A549 (cell line): ENCODE results near the gene TACC2. TPM values are rescaled to one million over a fixed set of nuclear protein-coding genes. Genes with fewer than 3 reads are reported as not detected.
A peak's percentile ranks its signal among the peaks of the same experiment; 100 is the strongest.

Experiments
- ATAC-seq, 2 experiments: fragments of 200-7000 bp in 1 of 2; fragments of >200 bp in 1 of 2; cut with Nextera tagmentation in 1 of 2; cut with Tn5 transposase in 1 of 2; 3 replicates each; pipeline versions ENCODE4 v1.8.0 to v1.9.1; 2018 to 2020; ENCODE audit warnings: mild to moderate bottlenecking in 1 of 2, moderate library complexity in 1 of 2
- CTCF ChIA-PET: fragments of 300-600 bp; sonication (Branson Sonifier 250); formaldehyde crosslinking; extraction: SDS; loops from one replicate; lab custom pipeline; 2021; ENCODE audit warnings: antibody characterized with exemption, inconsistent platforms; lab: Yijun Ruan, JAX
- POLR2A ChIA-PET: fragments of 350-600 bp; formaldehyde crosslinking; extraction: SDS; loops from one replicate; lab custom pipeline; 2021; ENCODE audit warnings: antibody characterized with exemption, inconsistent platforms; lab: Yijun Ruan, JAX
- DNase-seq, 2 experiments: peaks; one replicate each; pipeline versions ENCODE4 v3.0.0 to v3.0.0-alpha.2; 2011 to 2016; ENCODE audit warnings: low read depth in 1 of 2, low spot score in 1 of 2
- FAIRE-seq: peaks from 2 replicates; lab custom pipeline; 2011; peaks lifted over from hg19 to GRCh38; lab: Jason Lieb, UNC
- H3K27ac ChIP-seq, 2 experiments: fragments of >200 bp; sonication (Bioruptor Twin); formaldehyde crosslinking; 3 replicates each; pipeline ENCODE4 v1.5.1; 2016 to 2017
- H3K4me1 ChIP-seq: fragments of >200 bp; sonication (Bioruptor Twin); formaldehyde crosslinking; 3 replicates; pipeline ENCODE4 v1.6.1; 2016
- H3K4me2 ChIP-seq: fragments of >200 bp; sonication (Bioruptor Twin); formaldehyde crosslinking; 3 replicates; pipeline ENCODE4 v1.6.1; 2016
- H3K4me3 ChIP-seq: fragments of >200 bp; sonication (Bioruptor Twin); formaldehyde crosslinking; 3 replicates; pipeline ENCODE4 v1.5.1; 2016
- H3K9me3 ChIP-seq: fragments of >200 bp; sonication (Bioruptor Twin); formaldehyde crosslinking; 3 replicates; pipeline ENCODE4 v1.6.1; 2016
- BHLHE40 ChIP-seq: IDR thresholded peaks from 2 replicates; pipeline ENCODE4 v1.6.1; 2012; ENCODE audit warnings: low read depth, low read length, inconsistent platforms
- CEBPB ChIP-seq, 2 experiments: fragments of >200 bp in 1 of 2; sonication (Bioruptor Twin) in 1 of 2; formaldehyde crosslinking in 1 of 2; IDR thresholded peaks; 2 replicates each; pipeline ENCODE4 v1.6.1; 2012 to 2016
- CHD2 ChIP-seq: fragments of 150-350 bp; IDR thresholded peaks from 2 replicates; pipeline ENCODE4 v1.6.1; 2014; ENCODE audit warnings: low read length; ENCODE audit not compliant: partially characterized antibody
- EHF ChIP-seq: fragments of 250-450 bp; sonication (Bioruptor Pico); IDR thresholded peaks from 2 replicates; pipeline ENCODE4 v1.5.0; 2020; ENCODE audit warnings: mild to moderate bottlenecking
- FOSL2 ChIP-seq, 2 experiments: fragments of 450-650 bp in 1 of 2; fragments of >200 bp in 1 of 2; sonication (Bioruptor Twin) in 1 of 2; formaldehyde crosslinking; IDR thresholded peaks; 2 replicates each; pipeline versions ENCODE4 v1.5.0 to v1.6.1; 2016 to 2020; ENCODE audit warnings: mild to moderate bottlenecking in 1 of 2, moderate library complexity in 1 of 2
- HDAC2 ChIP-seq: fragments of 200-600 bp; sonication (generic); IDR thresholded peaks from 2 replicates; pipeline ENCODE4 v1.6.1; 2016
- HOXA7 ChIP-seq: fragments of 250-450 bp; sonication (Bioruptor Pico); IDR thresholded peaks from 2 replicates; pipeline ENCODE4 v1.5.0; 2020; ENCODE audit warnings: mild to moderate bottlenecking, moderate library complexity
- JUN ChIP-seq, 2 experiments: fragments of >200 bp; sonication (Bioruptor Twin); formaldehyde crosslinking; IDR thresholded peaks; 2 replicates in 1 of 2; 3 replicates in 1 of 2; pipeline ENCODE4 v1.6.1; 2016 to 2017
- PHF8 ChIP-seq: fragments of 200-600 bp; sonication (generic); IDR thresholded peaks from 2 replicates; pipeline ENCODE4 v1.6.1; 2016; ENCODE audit warnings: low read depth, mild to moderate bottlenecking, antibody characterized with exemption, moderate library complexity, borderline replicate concordance
- RAD21 ChIP-seq, 2 experiments: fragments of >200 bp in 1 of 2; sonication (Bioruptor Twin) in 1 of 2; formaldehyde crosslinking in 1 of 2; IDR thresholded peaks in 1 of 2; conservative IDR thresholded peaks in 1 of 2; 2 replicates in 1 of 2; 3 replicates in 1 of 2; pipeline ENCODE4 v1.6.1; 2012 to 2018; ENCODE audit warnings: inconsistent platforms in 1 of 2
- RCOR1 ChIP-seq: fragments of 150-350 bp; IDR thresholded peaks from 2 replicates; pipeline ENCODE4 v1.6.1; 2014; ENCODE audit warnings: antibody characterized with exemption, low read length, low read depth
- RNF2 ChIP-seq: fragments of 200-600 bp; sonication (generic); IDR thresholded peaks from 2 replicates; pipeline ENCODE4 v1.6.1; 2016; ENCODE audit warnings: low read depth, mild to moderate bottlenecking, antibody characterized with exemption, moderate library complexity, borderline replicate concordance
- SMC3 ChIP-seq: fragments of >200 bp; sonication (Bioruptor Twin); formaldehyde crosslinking; IDR thresholded peaks from 3 replicates; pipeline ENCODE4 v1.6.1; 2018; ENCODE audit warnings: inconsistent platforms
- SREBF2 ChIP-seq: fragments of 450-650 bp; IDR thresholded peaks from 2 replicates; pipeline ENCODE4 v1.6.1; 2014; ENCODE audit warnings: mild to moderate bottlenecking, moderate library complexity
- TFCP2L1 ChIP-seq: fragments of 250-450 bp; sonication (Bioruptor Pico); IDR thresholded peaks from 2 replicates; pipeline ENCODE4 v1.5.0; 2021; ENCODE audit warnings: mild to moderate bottlenecking
- TP53 ChIP-seq: fragments of 250-450 bp; sonication (Bioruptor Pico); IDR thresholded peaks from 2 replicates; pipeline ENCODE4 v1.5.0; 2021; ENCODE audit warnings: mild to moderate bottlenecking, moderate library complexity
- ZC3H11A ChIP-seq: fragments of 450-650 bp; IDR thresholded peaks from 2 replicates; pipeline ENCODE4 v1.6.1; 2014; ENCODE audit warnings: antibody characterized with exemption, mild to moderate bottlenecking
- ZFP36 ChIP-seq: fragments of 450-650 bp; IDR thresholded peaks from 2 replicates; pipeline ENCODE4 v1.6.1; 2014; ENCODE audit warnings: borderline replicate concordance; ENCODE audit not compliant: partially characterized antibody
- WGBS: methylation state at CpG from one replicate; pipeline ENCODE4 v1.1.6; 2017; ENCODE audit errors: missing lambda C conversion rate; 5-methylcytosine and 5-hydroxymethylcytosine counted together
- polyA plus RNA-seq, 4 experiments: library from polyadenylated mRNA; depleted of rRNA in 3 of 4; stranded (reverse); fragments of >200 nt; fragmentation: RNase III in 1 of 4; extraction: RNeasy Plus Mini Kit Qiagen cat#74134 plus additional on column Dnase treatment in 1 of 4; gene quantifications; 2 replicates in 3 of 4; 3 replicates in 1 of 4; pipeline ENCODE4 v1.2.3, GENCODE V29; 2011 to 2017
- TF ChIP-seq, protein P1 (sequence below): fragments of >200 bp; sonication (Bioruptor Twin); formaldehyde crosslinking; IDR thresholded peaks from 3 replicates; pipeline ENCODE4 v1.5.1; 2016
- TF ChIP-seq, protein P2 (sequence below): IDR thresholded peaks from 2 replicates; pipeline ENCODE4 v1.6.1; 2012; ENCODE audit warnings: low read depth, borderline replicate concordance
- TF ChIP-seq, protein P3 (sequence below): IDR thresholded peaks from 2 replicates; pipeline ENCODE4 v1.6.1; 2012
- TF ChIP-seq, protein P4 (sequence below): fragments of 250-450 bp; sonication (Bioruptor Pico); IDR thresholded peaks from 2 replicates; pipeline ENCODE4 v1.5.0; 2020; ENCODE audit warnings: low read depth, mild to moderate bottlenecking, moderate library complexity

The TACC2 gene
- polyA plus RNA-seq, 2 of the 4 experiments (the other 2 are of a cell fraction): 83.3 to 128 TPM

DNA sequence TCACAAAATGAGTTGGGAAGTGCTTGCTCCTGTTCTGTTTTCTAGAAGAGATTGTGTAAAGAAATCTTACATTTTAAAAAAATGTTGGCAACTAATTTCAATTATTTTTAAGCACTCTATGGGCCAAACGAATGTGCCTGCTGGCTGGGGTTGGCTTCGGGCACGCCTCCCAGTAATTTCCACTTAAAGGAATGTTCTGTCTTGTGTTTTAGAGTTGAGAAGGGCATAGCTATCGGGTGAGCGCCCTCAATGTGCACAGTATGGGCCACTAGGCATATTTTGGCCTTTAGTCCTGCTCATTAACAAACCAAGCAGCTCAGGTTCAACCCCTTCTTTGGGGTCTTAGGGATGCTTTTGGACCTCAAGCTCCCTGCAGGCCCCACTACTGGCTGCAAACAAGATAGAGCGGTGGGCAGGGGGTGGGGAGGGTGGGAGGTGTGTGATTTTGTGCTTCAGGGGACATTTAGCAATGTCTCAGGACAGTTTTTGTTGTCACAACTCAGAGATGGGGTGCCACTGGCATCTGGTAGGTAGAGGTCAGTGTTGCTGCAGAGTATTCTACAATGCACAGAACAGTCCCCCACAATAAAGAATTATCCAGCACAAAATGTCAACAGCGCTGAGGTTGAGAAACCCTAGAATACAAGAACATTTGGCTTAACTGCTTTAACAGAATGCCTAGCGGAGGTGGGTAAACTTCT, 40.7 kb downstream of the TACC2 start:
- no peak for TF ChIP-seq ZC3H11A
- TF ChIP-seq SREBF2: no peak
- no peak for TF ChIP-seq RNF2
- no peak for TF ChIP-seq BHLHE40
- peak in 1 of 2 experiments; percentile 36; a peak in 1 of 4 replicates for TF ChIP-seq CEBPB (IDR thresholded peaks at IDR 0.05)
- no peak for TF ChIP-seq EHF
- no peak for TF ChIP-seq CHD2
- TF ChIP-seq, protein P1, sequence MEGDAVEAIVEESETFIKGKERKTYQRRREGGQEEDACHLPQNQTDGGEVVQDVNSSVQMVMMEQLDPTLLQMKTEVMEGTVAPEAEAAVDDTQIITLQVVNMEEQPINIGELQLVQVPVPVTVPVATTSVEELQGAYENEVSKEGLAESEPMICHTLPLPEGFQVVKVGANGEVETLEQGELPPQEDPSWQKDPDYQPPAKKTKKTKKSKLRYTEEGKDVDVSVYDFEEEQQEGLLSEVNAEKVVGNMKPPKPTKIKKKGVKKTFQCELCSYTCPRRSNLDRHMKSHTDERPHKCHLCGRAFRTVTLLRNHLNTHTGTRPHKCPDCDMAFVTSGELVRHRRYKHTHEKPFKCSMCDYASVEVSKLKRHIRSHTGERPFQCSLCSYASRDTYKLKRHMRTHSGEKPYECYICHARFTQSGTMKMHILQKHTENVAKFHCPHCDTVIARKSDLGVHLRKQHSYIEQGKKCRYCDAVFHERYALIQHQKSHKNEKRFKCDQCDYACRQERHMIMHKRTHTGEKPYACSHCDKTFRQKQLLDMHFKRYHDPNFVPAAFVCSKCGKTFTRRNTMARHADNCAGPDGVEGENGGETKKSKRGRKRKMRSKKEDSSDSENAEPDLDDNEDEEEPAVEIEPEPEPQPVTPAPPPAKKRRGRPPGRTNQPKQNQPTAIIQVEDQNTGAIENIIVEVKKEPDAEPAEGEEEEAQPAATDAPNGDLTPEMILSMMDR: peak; percentile 56
- TF ChIP-seq JUN (IDR thresholded peaks at IDR 0.05): no peak
- TF ChIP-seq TP53 (CRISPR knock-in tag): no peak
- TF ChIP-seq, protein P2, sequence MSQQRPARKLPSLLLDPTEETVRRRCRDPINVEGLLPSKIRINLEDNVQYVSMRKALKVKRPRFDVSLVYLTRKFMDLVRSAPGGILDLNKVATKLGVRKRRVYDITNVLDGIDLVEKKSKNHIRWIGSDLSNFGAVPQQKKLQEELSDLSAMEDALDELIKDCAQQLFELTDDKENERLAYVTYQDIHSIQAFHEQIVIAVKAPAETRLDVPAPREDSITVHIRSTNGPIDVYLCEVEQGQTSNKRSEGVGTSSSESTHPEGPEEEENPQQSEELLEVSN: no peak
- TF ChIP-seq, protein P3, sequence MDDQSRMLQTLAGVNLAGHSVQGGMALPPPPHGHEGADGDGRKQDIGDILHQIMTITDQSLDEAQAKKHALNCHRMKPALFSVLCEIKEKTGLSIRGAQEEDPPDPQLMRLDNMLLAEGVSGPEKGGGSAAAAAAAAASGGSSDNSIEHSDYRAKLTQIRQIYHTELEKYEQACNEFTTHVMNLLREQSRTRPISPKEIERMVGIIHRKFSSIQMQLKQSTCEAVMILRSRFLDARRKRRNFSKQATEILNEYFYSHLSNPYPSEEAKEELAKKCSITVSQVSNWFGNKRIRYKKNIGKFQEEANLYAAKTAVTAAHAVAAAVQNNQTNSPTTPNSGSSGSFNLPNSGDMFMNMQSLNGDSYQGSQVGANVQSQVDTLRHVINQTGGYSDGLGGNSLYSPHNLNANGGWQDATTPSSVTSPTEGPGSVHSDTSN: no peak
- TF ChIP-seq, protein P4, sequence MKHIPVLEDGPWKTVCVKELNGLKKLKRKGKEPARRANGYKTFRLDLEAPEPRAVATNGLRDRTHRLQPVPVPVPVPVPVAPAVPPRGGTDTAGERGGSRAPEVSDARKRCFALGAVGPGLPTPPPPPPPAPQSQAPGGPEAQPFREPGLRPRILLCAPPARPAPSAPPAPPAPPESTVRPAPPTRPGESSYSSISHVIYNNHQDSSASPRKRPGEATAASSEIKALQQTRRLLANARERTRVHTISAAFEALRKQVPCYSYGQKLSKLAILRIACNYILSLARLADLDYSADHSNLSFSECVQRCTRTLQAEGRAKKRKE (CRISPR knock-in tag): no peak
- TF ChIP-seq FOSL2 (IDR thresholded peaks at IDR 0.05): no peak
- no peak for TF ChIP-seq FOSL2 (CRISPR knock-in tag; IDR thresholded peaks at IDR 0.05)
- TF ChIP-seq TFCP2L1 (CRISPR knock-in tag): no peak
- no peak for TF ChIP-seq PHF8
- TF ChIP-seq ZFP36: no peak
- no peak for TF ChIP-seq RCOR1
- TF ChIP-seq RAD21 (conservative IDR thresholded peaks at IDR 0.05 in 1 of 2, IDR thresholded peaks at IDR 0.05 in 1 of 2): peak; percentile 73 to 77
- TF ChIP-seq SMC3: peak; percentile 72
- no peak for TF ChIP-seq HOXA7 (CRISPR knock-in tag)
- TF ChIP-seq HDAC2: no peak
- FAIRE-seq (no peak), ATAC-seq (peak; percentile 81 to 86), DNase-seq (peak in 1 of 2 experiments; percentile 53)
- H3K4me1 ChIP-seq: peaks cover 40% of the 10 kb centered on the region
- peak overlapping the region; percentile 52 for H3K4me2 ChIP-seq
- 77% methylated on average over 7 of the region's 8 CpGs for WGBS
- ChIA-PET POLR2A (no interaction called here), CTCF (interaction anchor here (0.7 to 1.6 kb wide), 5 partner anchors 11 to 83 kb away, joined by 3 to 6 read pairs (median 3); no protein-coding TSS in a partner anchor)
- H3K27ac ChIP-seq: peak overlapping the region; percentile 70 to 79
- H3K9me3 ChIP-seq: no peaks in the 10 kb centered on the region
- no peak overlapping the region for H3K4me3 ChIP-seq

DNA sequence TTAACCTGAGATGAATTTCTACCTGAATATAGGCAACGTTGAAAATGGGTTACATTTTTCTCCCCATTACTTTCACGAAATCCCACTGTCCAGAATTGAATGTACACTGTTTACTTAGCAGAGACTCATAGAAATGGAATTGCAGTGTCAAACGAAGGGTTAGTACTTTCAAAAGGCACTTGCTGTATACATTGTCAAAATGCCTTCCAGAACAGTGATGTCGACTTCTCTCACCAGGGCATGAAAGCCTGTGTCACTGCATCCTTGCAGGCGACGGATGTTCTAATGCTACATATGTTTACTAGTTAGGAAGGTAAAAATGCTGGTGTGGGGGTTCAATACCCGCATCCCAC, 41.2 kb downstream of the TACC2 start:
- ATAC-seq (peak; percentile 37 to 52; a peak in 5 of 6 replicates), DNase-seq (peak in 1 of 2 experiments; percentile 46), FAIRE-seq (peak; percentile 79)
- Histone ChIP-seq H3K27ac (peak overlapping the region; percentile 70 to 79), H3K4me2 (peak overlapping the region; percentile 52), H3K9me3 (no peaks in the 10 kb centered on the region), H3K4me1 (peaks cover 45% of the 10 kb centered on the region), H3K4me3 (no peak overlapping the region)
- CTCF ChIA-PET: interaction anchor here (0.9 to 1.9 kb wide), 6 partner anchors 12 to 91 kb away, joined by 3 to 9 read pairs (median 3); no protein-coding TSS in a partner anchor
- 34% methylated on average over 7 of the region's 7 CpGs for WGBS
- POLR2A ChIA-PET: no interaction called here
- no peak for TF ChIP-seq FOSL2 (IDR thresholded peaks at IDR 0.05)
- TF ChIP-seq FOSL2 (CRISPR knock-in tag; IDR thresholded peaks at IDR 0.05): peak; percentile 44
- peak in 1 of 2 experiments; percentile 5; a peak in 1 of 5 replicates for TF ChIP-seq RAD21 (conservative IDR thresholded peaks at IDR 0.05 in 1 of 2, IDR thresholded peaks at IDR 0.05 in 1 of 2)
- TF ChIP-seq PHF8: no peak
